GM12878 (cell line): Measurements from ENCODE around the gene NOC2L. TPM values are rescaled to one million over a fixed set of nuclear protein-coding genes. Genes with fewer than 3 reads are reported as not detected.

Source experiments
- CUX1 ChIP-seq: IDR thresholded peaks from 2 replicates; pipeline ENCODE4 v1.6.1; 2012; ENCODE audit warnings: improper control_type of control experiment, low read depth, low read length; ENCODE audit not compliant: insufficient replicate concordance
- FOXK2 ChIP-seq: fragments of 450-650 bp; IDR thresholded peaks from 2 replicates; pipeline ENCODE4 v1.6.1; 2017; ENCODE audit warnings: mild to moderate bottlenecking, moderate library complexity
- IRF4 ChIP-seq: IDR thresholded peaks from 2 replicates; pipeline ENCODE4 v1.6.1; 2011; ENCODE audit warnings: low read depth, low read length
- MAX ChIP-seq: IDR thresholded peaks from 2 replicates; pipeline ENCODE4 v1.6.1; 2012; ENCODE audit warnings: low read depth, low read length, improper control_type of control experiment
- MYB ChIP-seq: fragments of 150-350 bp; IDR thresholded peaks from 2 replicates; pipeline ENCODE4 v1.6.1; 2014; ENCODE audit warnings: mild to moderate bottlenecking, low read depth, low read length, borderline replicate concordance
- NKRF ChIP-seq: fragments of 450-650 bp; conservative IDR thresholded peaks from 2 replicates; pipeline ENCODE4 v1.6.1; 2017; ENCODE audit warnings: mild to moderate bottlenecking, moderate library complexity
- SREBF2 ChIP-seq: IDR thresholded peaks from 2 replicates; pipeline ENCODE4 v1.6.1; 2012; ENCODE audit warnings: mild to moderate bottlenecking, low read length
- ZBED1 ChIP-seq: IDR thresholded peaks from 2 replicates; pipeline ENCODE4 v1.6.1; 2016; ENCODE audit warnings: borderline replicate concordance
- polyA plus RNA-seq, 11 experiments: library from polyadenylated mRNA; depleted of rRNA in 4 of 11; unstranded in 6 of 11; stranded (reverse) in 5 of 11; fragments of >200 nt; fragmentation: Nextera tagmentation in 4 of 11; fragmentation: Illumina TruSeq in 1 of 11; extraction: Ambion mirVana in 4 of 11; extraction: Trizol in 1 of 11; gene quantifications; 1 replicate in 1 of 11; 2 replicates in 10 of 11; pipeline versions ENCODE4 v1.2.1 to v1.2.3, GENCODE V29; 2011 to 2016; ENCODE audit warnings: inconsistent platforms in 2 of 11, missing spikeins in 2 of 11, low read depth in 1 of 11
- total RNA-seq, 4 experiments: library from RNA; depleted of rRNA in 3 of 4; stranded (reverse); fragments of >200 nt in 3 of 4; fragmentation: Illumina TruSeq in 1 of 4; extraction: Trizol in 1 of 4; gene quantifications; 2 replicates each; pipeline versions ENCODE4 v1.2.1 to v1.2.3, GENCODE V29; 2013 to 2021

Gene NOC2L
- total and polyA plus RNA-seq, 10 of the 15 experiments (the other 5 are each of a cell fraction or from before 2014, with no cell fraction given): 1.3 to 171 (median 64.3) TPM

GRCh38 chr1:942411-942821 lies 16.6 kb downstream of the NOC2L start (continued):
- TF ChIP-seq MYB (no peak), ZBED1 (no peak), NKRF (no peak), MAX (no peak), SREBF2 (no peak), FOXK2 (no peak), CUX1 (no peak), IRF4 (no peak)
